H1 (cell line): ENCODE data around the gene GPALPP1. TPM values are rescaled to one million over a fixed set of nuclear protein-coding genes. Genes with fewer than 3 reads are reported as not detected.

Source experiments
- CREB1 ChIP-seq: IDR thresholded peaks from 2 replicates; pipeline ENCODE4 v1.6.1; 2012; ENCODE audit warnings: inconsistent platforms
- JUN ChIP-seq: IDR thresholded peaks from 2 replicates; pipeline ENCODE4 v1.6.1; 2011; ENCODE audit warnings: low read depth, mild to moderate bottlenecking, improper control_type of control experiment, low read length
- RAD21 ChIP-seq, 2 experiments: IDR thresholded peaks in 1 of 2; conservative IDR thresholded peaks in 1 of 2; 2 replicates each; pipeline ENCODE4 v1.6.1; 2011; ENCODE audit warnings: low read depth in 2 of 2, low read length in 2 of 2, improper control_type of control experiment in 1 of 2, inconsistent platforms in 1 of 2, mild to moderate bottlenecking in 1 of 2, moderate library complexity in 1 of 2
- RNF2 ChIP-seq: fragments of 200-900, 300-1000 bp; sonication (generic); IDR thresholded peaks from 2 replicates; pipeline ENCODE4 v1.7.1; 2016; ENCODE audit warnings: borderline replicate concordance, low read depth, mild to moderate bottlenecking, antibody characterized with exemption, low read length; ENCODE audit not compliant: poor library complexity, severe bottlenecking; ENCODE audit errors: missing control alignments
- RXRA ChIP-seq: IDR thresholded peaks from 2 replicates; pipeline ENCODE4 v1.6.1; 2011; ENCODE audit warnings: low read depth, mild to moderate bottlenecking, low read length, moderate library complexity; ENCODE audit not compliant: insufficient read depth
- SIRT6 ChIP-seq: IDR thresholded peaks from one replicate; pipeline ENCODE4 v1.7.1; 2012; ENCODE audit warnings: low read length, inconsistent platforms
- YY1 ChIP-seq: IDR thresholded peaks from 2 replicates; pipeline ENCODE4 v1.6.1; 2011; ENCODE audit warnings: low read depth, mild to moderate bottlenecking, low read length
- polyA plus RNA-seq, 7 experiments: library from polyadenylated mRNA; depleted of rRNA in 3 of 7; stranded (reverse) in 5 of 7; unstranded in 2 of 7; fragments of >200 nt in 5 of 7; fragments of 200-250 nt in 2 of 7; gene quantifications; 1 replicate in 5 of 7; 2 replicates in 1 of 7; 4 replicates in 1 of 7; pipeline versions ENCODE4 v1.2.1 to v1.2.3, GENCODE V29; 2011 to 2013; ENCODE audit warnings: missing spikeins in 2 of 7, mixed read lengths in 2 of 7
- total RNA-seq: library from RNA; stranded (reverse); fragmentation: NEBNext Ultra II Directional; extraction: Animal tissue kit (Norgen Biotek cat#: 25700); gene quantifications from 2 replicates; pipeline ENCODE4 v1.2.1, GENCODE V29; 2021
- TF ChIP-seq, protein P1 (sequence below): fragments of 300-600 bp; sonication (generic); IDR thresholded peaks from 2 replicates; pipeline ENCODE4 v1.7.1; 2012; ENCODE audit warnings: low read length, moderate library complexity, mild to moderate bottlenecking, inconsistent platforms; ENCODE audit not compliant: insufficient replicate concordance
- TF ChIP-seq, protein P2 (sequence below): IDR thresholded peaks from 2 replicates; pipeline ENCODE4 v1.6.1; 2011; ENCODE audit warnings: low read depth, mild to moderate bottlenecking, low read length; ENCODE audit not compliant: insufficient read depth

Gene GPALPP1
- total and polyA plus RNA-seq, 2 of the 8 experiments (the other 6 are each of a cell fraction or from before 2014, with no cell fraction given): 8.5 to 26.1 TPM

DNA sequence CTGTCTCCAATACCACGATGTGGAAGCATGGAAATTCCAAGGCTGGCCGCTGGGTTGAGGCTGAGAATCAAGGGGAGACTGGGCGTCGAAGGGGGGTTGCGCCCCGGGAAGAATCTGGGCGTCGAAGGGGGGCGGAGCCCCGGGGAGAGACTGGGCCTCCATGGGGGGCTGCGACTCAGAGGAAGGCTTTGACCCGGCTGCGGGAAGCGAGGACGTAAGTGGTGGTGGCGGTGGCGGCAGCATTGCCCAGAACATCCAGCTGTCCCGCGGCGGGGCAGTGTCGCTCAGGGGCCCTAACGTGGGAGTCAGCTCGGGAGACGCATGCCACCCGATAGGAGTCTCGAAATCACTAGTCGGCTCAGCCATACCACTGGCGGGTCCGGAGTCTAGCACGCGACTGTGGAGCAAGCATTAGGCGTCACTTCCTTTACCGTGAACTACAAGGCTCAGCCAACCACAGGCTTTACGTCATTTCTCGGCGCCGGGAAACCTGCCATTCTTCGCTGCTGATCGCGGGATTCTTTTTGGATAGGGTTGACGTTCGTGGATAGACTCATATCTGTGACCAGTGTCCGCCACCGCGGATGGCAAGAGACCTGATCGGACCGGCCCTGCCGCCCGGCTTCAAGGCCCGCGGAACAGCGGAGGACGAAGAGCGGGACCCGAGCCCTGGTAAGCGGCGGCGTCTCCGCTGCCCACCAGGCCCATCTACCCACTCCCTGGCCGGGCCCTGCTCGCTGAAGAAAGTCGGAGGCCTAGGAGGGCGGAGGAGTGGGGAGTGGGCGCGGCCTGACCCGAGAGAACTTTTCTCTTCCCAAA is at the start of gene GPALPP1, which contains the start of gene NUFIP1 (continued):
- no peak for TF ChIP-seq RXRA
- TF ChIP-seq SIRT6: no peak
- peak; percentile 99 for TF ChIP-seq CREB1
- TF ChIP-seq RNF2: no peak
- no peak for TF ChIP-seq RAD21 (IDR thresholded peaks at IDR 0.05 in 1 of 2, conservative IDR thresholded peaks at IDR 0.05 in 1 of 2; ENCODE audit: low read depth in 2 of 2, low read length in 2 of 2)
- peak; percentile 61 for TF ChIP-seq YY1
- TF ChIP-seq, protein P1, sequence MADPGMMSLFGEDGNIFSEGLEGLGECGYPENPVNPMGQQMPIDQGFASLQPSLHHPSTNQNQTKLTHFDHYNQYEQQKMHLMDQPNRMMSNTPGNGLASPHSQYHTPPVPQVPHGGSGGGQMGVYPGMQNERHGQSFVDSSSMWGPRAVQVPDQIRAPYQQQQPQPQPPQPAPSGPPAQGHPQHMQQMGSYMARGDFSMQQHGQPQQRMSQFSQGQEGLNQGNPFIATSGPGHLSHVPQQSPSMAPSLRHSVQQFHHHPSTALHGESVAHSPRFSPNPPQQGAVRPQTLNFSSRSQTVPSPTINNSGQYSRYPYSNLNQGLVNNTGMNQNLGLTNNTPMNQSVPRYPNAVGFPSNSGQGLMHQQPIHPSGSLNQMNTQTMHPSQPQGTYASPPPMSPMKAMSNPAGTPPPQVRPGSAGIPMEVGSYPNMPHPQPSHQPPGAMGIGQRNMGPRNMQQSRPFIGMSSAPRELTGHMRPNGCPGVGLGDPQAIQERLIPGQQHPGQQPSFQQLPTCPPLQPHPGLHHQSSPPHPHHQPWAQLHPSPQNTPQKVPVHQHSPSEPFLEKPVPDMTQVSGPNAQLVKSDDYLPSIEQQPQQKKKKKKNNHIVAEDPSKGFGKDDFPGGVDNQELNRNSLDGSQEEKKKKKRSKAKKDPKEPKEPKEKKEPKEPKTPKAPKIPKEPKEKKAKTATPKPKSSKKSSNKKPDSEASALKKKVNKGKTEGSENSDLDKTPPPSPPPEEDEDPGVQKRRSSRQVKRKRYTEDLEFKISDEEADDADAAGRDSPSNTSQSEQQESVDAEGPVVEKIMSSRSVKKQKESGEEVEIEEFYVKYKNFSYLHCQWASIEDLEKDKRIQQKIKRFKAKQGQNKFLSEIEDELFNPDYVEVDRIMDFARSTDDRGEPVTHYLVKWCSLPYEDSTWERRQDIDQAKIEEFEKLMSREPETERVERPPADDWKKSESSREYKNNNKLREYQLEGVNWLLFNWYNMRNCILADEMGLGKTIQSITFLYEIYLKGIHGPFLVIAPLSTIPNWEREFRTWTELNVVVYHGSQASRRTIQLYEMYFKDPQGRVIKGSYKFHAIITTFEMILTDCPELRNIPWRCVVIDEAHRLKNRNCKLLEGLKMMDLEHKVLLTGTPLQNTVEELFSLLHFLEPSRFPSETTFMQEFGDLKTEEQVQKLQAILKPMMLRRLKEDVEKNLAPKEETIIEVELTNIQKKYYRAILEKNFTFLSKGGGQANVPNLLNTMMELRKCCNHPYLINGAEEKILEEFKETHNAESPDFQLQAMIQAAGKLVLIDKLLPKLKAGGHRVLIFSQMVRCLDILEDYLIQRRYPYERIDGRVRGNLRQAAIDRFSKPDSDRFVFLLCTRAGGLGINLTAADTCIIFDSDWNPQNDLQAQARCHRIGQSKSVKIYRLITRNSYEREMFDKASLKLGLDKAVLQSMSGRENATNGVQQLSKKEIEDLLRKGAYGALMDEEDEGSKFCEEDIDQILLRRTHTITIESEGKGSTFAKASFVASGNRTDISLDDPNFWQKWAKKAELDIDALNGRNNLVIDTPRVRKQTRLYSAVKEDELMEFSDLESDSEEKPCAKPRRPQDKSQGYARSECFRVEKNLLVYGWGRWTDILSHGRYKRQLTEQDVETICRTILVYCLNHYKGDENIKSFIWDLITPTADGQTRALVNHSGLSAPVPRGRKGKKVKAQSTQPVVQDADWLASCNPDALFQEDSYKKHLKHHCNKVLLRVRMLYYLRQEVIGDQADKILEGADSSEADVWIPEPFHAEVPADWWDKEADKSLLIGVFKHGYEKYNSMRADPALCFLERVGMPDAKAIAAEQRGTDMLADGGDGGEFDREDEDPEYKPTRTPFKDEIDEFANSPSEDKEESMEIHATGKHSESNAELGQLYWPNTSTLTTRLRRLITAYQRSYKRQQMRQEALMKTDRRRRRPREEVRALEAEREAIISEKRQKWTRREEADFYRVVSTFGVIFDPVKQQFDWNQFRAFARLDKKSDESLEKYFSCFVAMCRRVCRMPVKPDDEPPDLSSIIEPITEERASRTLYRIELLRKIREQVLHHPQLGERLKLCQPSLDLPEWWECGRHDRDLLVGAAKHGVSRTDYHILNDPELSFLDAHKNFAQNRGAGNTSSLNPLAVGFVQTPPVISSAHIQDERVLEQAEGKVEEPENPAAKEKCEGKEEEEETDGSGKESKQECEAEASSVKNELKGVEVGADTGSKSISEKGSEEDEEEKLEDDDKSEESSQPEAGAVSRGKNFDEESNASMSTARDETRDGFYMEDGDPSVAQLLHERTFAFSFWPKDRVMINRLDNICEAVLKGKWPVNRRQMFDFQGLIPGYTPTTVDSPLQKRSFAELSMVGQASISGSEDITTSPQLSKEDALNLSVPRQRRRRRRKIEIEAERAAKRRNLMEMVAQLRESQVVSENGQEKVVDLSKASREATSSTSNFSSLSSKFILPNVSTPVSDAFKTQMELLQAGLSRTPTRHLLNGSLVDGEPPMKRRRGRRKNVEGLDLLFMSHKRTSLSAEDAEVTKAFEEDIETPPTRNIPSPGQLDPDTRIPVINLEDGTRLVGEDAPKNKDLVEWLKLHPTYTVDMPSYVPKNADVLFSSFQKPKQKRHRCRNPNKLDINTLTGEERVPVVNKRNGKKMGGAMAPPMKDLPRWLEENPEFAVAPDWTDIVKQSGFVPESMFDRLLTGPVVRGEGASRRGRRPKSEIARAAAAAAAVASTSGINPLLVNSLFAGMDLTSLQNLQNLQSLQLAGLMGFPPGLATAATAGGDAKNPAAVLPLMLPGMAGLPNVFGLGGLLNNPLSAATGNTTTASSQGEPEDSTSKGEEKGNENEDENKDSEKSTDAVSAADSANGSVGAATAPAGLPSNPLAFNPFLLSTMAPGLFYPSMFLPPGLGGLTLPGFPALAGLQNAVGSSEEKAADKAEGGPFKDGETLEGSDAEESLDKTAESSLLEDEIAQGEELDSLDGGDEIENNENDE: no peak
- TF ChIP-seq JUN: no peak
- TF ChIP-seq, protein P2, sequence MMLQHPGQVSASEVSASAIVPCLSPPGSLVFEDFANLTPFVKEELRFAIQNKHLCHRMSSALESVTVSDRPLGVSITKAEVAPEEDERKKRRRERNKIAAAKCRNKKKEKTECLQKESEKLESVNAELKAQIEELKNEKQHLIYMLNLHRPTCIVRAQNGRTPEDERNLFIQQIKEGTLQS: 0 out of 2 replicates have a peak, but pooled peaks have one; percentile 31
- TF ChIP-seq, all 59 proteins: peak for 22
